ENCODE data around the gene LAMA2. TPM values are rescaled to one million over a fixed set of nuclear protein-coding genes. Genes with fewer than 3 reads are reported as not detected.

The LAMA2 gene
- polyA plus RNA-seq, 4 donors: 30.8 to 46.0 (median 32.6) TPM

GRCh38 chr6:129251669-129252376, 368.9 kb downstream of the LAMA2 start:
- DNase-seq (ENCODE audit: low read depth in 4 of 4, low spot score in 3 of 4): peak in 2 of 4 donors; percentile 35 to 46

DNA sequence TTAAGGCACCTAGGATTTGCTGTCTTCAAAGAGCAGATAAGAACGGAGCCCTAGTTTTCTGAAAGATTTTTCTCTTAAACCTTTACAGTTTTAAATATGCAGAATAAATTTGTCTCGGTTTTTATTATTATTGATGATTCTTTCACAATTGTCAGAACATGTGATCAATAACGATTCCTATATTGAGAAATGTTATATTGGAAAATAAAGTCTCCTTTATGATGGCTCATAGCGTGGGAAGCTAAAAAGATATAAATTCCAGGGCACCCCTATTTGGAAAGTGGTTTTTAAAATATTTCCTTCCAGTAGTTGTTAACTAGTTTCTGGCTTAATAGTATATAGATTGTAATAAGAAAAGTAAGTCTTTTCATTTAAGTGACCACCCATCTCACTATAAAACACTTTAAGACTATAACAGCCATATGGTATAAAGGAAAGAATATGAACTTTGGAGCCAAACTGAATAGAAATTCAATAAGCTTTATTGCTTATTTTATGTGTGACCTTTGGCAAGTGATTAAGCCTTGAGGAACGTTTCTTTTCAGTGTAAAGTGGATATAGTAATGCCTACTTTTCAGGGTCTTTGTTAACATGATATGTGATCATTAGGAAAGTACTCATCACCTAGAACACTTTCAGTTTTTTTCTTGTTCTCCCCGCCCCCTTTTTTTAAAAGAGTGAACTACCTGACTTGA, 369.6 kb downstream of the LAMA2 start:
- DNase-seq (ENCODE audit: low read depth in 4 of 4, low spot score in 3 of 4): no peak

DNA sequence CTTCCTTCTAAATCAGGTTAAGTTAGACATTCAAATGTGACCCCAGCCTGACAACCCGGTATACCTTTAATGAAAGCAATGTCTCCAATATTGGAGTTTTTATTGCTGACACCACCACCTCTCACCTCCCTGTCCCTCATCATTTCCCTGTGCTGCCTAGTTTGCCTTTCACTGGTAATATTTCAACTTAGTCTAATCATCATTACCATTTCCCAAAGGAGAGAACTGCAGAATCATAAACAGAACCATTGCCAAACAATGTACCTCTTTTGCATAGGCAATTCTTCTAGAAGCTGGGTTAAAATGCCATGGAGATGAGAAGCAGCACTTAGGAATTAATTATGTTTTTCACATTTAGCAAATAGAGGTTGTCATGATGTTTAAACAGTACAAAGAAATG, 370.3 kb downstream of the LAMA2 start:
- no peak for DNase-seq (ENCODE audit: low read depth in 4 of 4, low spot score in 3 of 4)

- no peak for DNase-seq (ENCODE audit: low read depth in 4 of 4, low spot score in 3 of 4)
These were observed 370.8 kb downstream of the LAMA2 start for GRCh38 chr6:129253727-129254126.

DNA sequence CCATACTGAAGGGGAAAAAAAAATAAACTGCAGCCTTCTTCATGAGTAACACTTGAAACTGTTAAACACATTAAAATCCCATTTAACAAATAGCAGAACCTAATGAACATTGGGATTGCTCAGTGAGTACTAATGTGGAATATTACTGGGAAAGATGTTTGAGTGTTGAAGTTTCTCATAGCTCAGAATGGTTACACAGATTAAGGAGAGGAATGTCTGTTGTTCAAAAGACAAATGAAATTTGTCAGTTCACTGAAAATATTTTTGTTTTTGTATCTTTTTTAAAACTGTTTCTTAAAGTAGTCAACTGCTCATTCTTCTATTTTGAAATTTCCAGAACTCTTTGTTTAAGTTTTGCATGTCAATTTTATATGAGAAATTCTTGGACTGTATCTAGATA, 374.3 kb downstream of the LAMA2 start:
- DNase-seq (ENCODE audit: low read depth in 4 of 4, low spot score in 3 of 4): no peak

GRCh38 chr6:129262661-129263060, 379.7 kb downstream of the LAMA2 start:
- no peak for DNase-seq (ENCODE audit: low read depth in 4 of 4, low spot score in 3 of 4)

DNA sequence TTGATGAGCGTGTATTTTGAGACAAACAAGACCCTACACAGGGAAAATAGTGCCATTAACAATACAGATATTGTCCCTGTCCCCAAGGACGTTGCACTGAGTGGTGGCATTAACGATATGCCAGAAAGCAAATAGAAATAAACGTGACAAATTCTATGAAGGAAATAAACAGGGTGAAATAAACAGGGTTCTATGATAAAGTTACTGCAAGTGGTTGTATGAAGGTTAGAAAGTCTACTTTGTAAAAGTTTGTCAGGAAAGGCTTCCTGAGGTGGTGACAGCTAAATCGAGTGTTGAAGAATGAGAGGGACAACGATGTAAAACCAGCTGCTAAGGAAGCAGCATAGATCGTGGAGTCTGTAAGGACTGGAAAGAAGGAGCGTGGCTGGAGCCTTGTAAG, 380.2 kb downstream of the LAMA2 start:
- no peak for DNase-seq (ENCODE audit: low read depth in 4 of 4, low spot score in 3 of 4)

DNA sequence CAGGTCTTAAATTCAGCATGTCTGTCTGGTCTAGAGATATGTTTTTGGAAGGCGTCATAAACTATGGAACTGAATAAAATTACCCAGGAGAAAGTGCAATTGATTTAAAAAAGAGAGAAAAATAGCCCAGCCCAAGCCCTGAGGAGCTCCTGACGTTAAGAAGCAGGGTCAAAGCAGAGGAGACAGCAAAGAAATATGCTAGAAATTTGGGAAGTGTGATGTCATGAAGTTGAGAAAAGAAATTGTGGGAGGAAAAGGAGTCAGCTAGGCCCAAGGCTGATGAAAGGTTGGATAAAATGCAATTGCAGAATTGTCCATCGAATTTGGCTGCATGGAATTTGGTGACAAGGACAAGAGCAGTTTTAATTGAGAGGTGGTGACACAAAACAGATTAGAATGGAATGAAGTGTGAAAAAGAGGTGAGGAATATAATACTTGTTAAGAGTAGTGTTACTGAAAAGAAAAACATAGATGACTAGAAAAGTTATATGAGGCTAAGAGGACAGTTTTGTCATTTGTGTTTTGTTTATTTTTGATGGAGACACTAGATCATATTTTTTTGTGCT, 381.6 kb downstream of the LAMA2 start:
- no peak for DNase-seq (ENCODE audit: low read depth in 4 of 4, low spot score in 3 of 4)

DNA sequence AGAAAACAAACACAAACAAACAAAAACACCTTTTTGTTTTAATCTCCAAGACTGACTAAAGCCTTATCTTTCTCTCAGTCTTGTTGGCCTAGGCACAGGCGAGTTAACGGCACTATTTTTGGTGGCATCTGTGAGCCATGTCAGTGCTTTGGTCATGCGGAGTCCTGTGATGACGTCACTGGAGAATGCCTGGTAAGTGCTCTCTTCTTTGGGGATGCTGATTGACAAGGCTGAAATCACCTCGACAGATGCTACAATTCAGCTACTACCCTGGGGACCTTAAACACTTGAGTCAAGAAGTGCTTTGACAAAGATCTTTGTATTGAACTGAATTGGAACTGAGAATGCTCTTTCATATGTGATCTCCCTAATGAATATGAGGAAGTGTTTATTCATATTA, 384.1 kb downstream of the LAMA2 start:
- DNase-seq (ENCODE audit: low read depth in 4 of 4, low spot score in 3 of 4): no peak

GRCh38 chr6:129269076-129269475, 386.1 kb downstream of the LAMA2 start:
- no peak for DNase-seq (ENCODE audit: low read depth in 4 of 4, low spot score in 3 of 4)

DNA sequence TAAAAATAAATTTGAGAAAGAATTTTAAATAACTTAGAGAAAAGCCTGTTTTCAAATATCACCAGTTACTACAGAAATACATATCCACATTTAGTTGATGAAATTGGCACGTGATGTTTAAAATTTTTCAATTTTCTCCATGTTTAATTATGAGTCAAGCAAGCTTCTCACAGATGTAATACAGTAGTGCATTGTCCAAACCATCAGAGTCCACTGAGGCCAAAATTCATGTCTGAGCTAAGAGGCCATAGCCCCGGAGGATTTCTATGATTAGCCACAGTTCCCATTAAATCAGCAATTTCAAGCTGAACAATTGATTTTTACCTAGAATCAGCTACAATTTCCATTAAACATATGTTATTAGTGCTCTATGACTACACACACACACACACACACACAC, 387.0 kb downstream of the LAMA2 start:
- DNase-seq (ENCODE audit: low read depth in 4 of 4, low spot score in 3 of 4): no peak

- DNase-seq (ENCODE audit: low read depth in 4 of 4, low spot score in 3 of 4): no peak
These were observed 387.5 kb downstream of the LAMA2 start for GRCh38 chr6:129270450-129270849.

- DNase-seq (ENCODE audit: low read depth in 4 of 4, low spot score in 3 of 4): no peak
These were observed 390.2 kb downstream of the LAMA2 start for GRCh38 chr6:129273161-129273560.

- no peak for DNase-seq (ENCODE audit: low read depth in 4 of 4, low spot score in 3 of 4)
These were observed 393.5 kb downstream of the LAMA2 start for GRCh38 chr6:129276461-129276860.

DNA sequence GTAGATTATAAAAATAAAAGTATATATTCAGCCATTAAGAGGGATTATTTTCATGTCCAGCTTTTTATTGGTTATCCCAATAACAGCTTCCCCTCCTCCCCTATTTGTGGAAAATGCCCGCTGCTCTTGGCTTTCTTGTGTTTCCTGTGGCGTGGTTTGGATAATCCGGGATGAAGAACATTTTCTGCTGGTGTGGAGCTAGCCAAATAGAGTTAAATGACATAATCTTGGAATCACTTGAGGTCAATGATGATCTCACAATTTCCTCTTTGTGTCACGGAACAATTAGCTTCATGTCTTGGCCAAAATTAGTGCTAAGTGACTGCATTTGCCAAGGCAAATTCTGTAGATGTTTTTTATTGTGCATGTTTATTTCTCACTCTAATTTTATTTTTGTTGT, 394.0 kb downstream of the LAMA2 start:
- DNase-seq (ENCODE audit: low read depth in 4 of 4, low spot score in 3 of 4): no peak

- no peak for DNase-seq (ENCODE audit: low read depth in 4 of 4, low spot score in 3 of 4)
These were observed 396.7 kb downstream of the LAMA2 start for GRCh38 chr6:129279343-129280292.

DNA sequence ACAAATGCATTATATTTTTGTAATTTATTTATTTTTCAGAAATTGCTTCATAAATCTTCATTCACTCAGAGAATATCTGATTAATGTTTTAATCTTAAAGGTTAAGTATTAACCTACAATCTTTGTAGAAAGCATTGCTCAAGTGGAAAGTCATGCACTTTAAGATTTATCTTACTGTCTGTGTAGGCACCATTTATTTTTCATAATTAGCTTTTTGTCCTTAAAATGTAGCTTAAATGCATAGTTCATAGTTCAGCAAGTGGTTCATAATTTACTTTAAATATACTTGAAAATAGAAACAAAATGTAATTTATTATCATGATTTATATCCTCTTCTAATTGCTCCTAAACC, 397.3 kb downstream of the LAMA2 start:
- peak in 3 of 4 donors; percentile 2 to 41 (median 12) for DNase-seq (ENCODE audit: low read depth in 4 of 4, low spot score in 3 of 4)

DNA sequence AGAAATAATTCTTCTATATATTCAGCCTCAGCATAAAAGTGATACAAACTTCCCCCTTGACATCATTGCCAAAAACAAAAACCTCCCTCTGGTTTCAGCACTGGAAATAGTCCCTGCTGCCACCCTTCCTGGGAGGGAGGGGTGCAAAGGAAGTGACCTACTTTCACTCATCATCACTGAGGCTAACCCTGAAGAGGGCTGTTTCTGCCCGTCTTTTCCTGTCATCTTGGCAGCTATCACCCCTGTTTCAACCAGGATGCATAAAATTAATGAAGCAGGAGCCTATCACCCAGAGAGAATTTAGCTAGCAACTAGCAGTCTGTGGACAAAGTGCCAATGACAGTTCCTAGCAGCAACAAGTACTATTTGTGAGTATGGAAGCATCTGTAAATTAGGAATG, 397.8 kb downstream of the LAMA2 start:
- DNase-seq (ENCODE audit: low read depth in 4 of 4, low spot score in 3 of 4): peak in 2 of 4 donors; percentile 4 to 8

- DNase-seq (ENCODE audit: low read depth in 4 of 4, low spot score in 3 of 4): no peak
These were observed 398.3 kb downstream of the LAMA2 start for GRCh38 chr6:129281168-129281796.

GRCh38 chr6:129282019-129282418, 399.1 kb downstream of the LAMA2 start:
- DNase-seq (ENCODE audit: low read depth in 4 of 4, low spot score in 3 of 4): no peak
